ENCODE measurements around the gene DPYSL5. TPM values are rescaled to one million over a fixed set of nuclear protein-coding genes. Genes with fewer than 3 reads are reported as not detected.

DPYSL5 gene
- total RNA-seq, 1 experiment from 2014 or later: not detected

- peak; percentile 61 for TF ChIP-seq CTCF (IDR thresholded peaks at IDR 0.05; ENCODE audit: unreplicated experiment)
- H3K9me3 Mint-ChIP-seq (ENCODE audit: low read depth, unreplicated experiment): no peaks in the 10 kb centered on the region
- H3K27me3 Mint-ChIP-seq (ENCODE audit: unreplicated experiment): peaks cover 78% of the 10 kb centered on the region
- intact Hi-C loops (cut with micrococcal nuclease; ENCODE audit: unreplicated experiment): loop anchor here (1.0 to 5.0 kb wide), 3 partner anchors 76 to 171 kb away; no protein-coding TSS in a partner anchor
- H3K4me3 Mint-ChIP-seq (ENCODE audit: low read depth, unreplicated experiment): no peak overlapping the region
- H3K36me3 Mint-ChIP-seq (ENCODE audit: insufficient read depth, unreplicated experiment): no peaks in the 10 kb centered on the region
- no peaks in the 10 kb centered on the region for H3K4me1 Mint-ChIP-seq (ENCODE audit: low read depth, unreplicated experiment)
- H3K27ac Mint-ChIP-seq (ENCODE audit: unreplicated experiment): no peak overlapping the region
- peak; percentile 72 for DNase-seq
- no TSS peak for BruUV-seq (replicated peaks)
- CTCF ChIA-PET: interaction anchor here (0.6 to 2.0 kb wide), 18 partner anchors 12 to 525 kb away, joined by 3 to 36 read pairs (median 4); partner anchors contain the start of gene OST4
Measured at GRCh38 chr2:26846334-26847306, 1.3 kb upstream of the DPYSL5 start.

- Mint-ChIP-seq H3K36me3 (ENCODE audit: insufficient read depth, unreplicated experiment) (no peaks in the 10 kb centered on the region), H3K27me3 (ENCODE audit: unreplicated experiment) (peaks cover 84% of the 10 kb centered on the region), H3K4me1 (ENCODE audit: low read depth, unreplicated experiment) (no peaks in the 10 kb centered on the region), H3K9me3 (ENCODE audit: low read depth, unreplicated experiment) (no peaks in the 10 kb centered on the region), H3K27ac (ENCODE audit: unreplicated experiment) (no peak overlapping the region), H3K4me3 (ENCODE audit: low read depth, unreplicated experiment) (no peak overlapping the region)
- TF ChIP-seq CTCF (IDR thresholded peaks at IDR 0.05; ENCODE audit: unreplicated experiment): no peak
- no TSS peak for BruUV-seq (replicated peaks)
- no peak for DNase-seq
- intact Hi-C loops (cut with micrococcal nuclease; ENCODE audit: unreplicated experiment): loop anchor here (2.0 to 5.0 kb wide), 2 partner anchors 96 to 170 kb away; no protein-coding TSS in a partner anchor
- CTCF ChIA-PET: interaction anchor here (1.4 to 2.0 kb wide), 2 partner anchors 75 to 203 kb away, joined by 4 to 36 read pairs; no protein-coding TSS in a partner anchor
Measured at GRCh38 chr2:26847307-26847654, 651 bp upstream of the DPYSL5 start.

- peaks cover 89% of the 10 kb centered on the region for H3K27me3 Mint-ChIP-seq (ENCODE audit: unreplicated experiment)
- intact Hi-C loops (cut with micrococcal nuclease; ENCODE audit: unreplicated experiment): loop anchor here (5.0 kb wide), 1 partner anchor 169 kb away; no protein-coding TSS in a partner anchor
- BruUV-seq (replicated peaks): no TSS peak
- H3K27ac Mint-ChIP-seq (ENCODE audit: unreplicated experiment): no peak overlapping the region
- H3K4me1 Mint-ChIP-seq (ENCODE audit: low read depth, unreplicated experiment): no peaks in the 10 kb centered on the region
- peak; percentile 32 for DNase-seq
- no peaks in the 10 kb centered on the region for H3K9me3 Mint-ChIP-seq (ENCODE audit: low read depth, unreplicated experiment)
- H3K4me3 Mint-ChIP-seq (ENCODE audit: low read depth, unreplicated experiment): peak overlapping the region; percentile 30
- no peaks in the 10 kb centered on the region for H3K36me3 Mint-ChIP-seq (ENCODE audit: insufficient read depth, unreplicated experiment)
- CTCF ChIA-PET: interaction anchor here (0.6 to 1.6 kb wide), 3 partner anchors 159 to 747 kb away, joined by 3 to 4 read pairs (median 3); no protein-coding TSS in a partner anchor
- no peak for TF ChIP-seq CTCF (IDR thresholded peaks at IDR 0.05; ENCODE audit: unreplicated experiment)
Measured at GRCh38 chr2:26848336-26849055, 564 bp downstream of the DPYSL5 start.

Data from Calu3 (cell line).